ENCODE results near the gene SCYL1. TPM values are rescaled to one million over a fixed set of nuclear protein-coding genes. Genes with fewer than 3 reads are reported as not detected.

SCYL1 gene
- total RNA-seq, 1 experiment from 2014 or later = 104 TPM

DNA sequence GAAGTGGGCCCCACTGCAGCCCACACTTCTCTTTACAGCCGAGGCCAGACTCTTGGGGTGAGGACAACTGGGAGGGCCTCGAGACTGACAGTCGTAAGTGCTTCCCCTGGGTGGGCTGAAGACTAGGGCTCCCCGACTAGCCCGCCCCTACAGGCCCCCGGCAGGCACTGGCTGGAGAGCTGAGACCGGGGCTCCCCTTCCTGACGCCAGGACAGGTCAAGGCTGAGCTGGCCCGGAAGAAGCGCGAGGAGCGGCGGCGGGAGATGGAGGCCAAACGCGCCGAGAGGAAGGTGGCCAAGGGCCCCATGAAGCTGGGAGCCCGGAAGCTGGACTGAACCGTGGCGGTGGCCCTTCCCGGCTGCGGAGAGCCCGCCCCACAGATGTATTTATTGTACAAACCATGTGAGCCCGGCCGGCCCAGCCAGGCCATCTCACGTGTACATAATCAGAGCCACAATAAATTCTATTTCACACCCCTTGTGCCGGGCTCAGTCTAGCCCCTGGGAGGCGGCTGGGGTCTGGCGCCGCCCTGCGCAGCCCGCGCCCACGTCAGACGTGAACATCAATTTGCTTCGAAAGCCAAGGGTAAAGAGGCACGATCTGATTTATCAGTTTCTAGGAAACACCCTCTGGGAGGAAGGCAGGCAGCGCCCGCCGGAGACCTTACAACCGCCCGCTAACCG is 13.5 kb downstream of the SCYL1 start:
- no peak for ATAC-seq
- CTCF ChIA-PET = no interaction called here
- H4K20me1 ChIP-seq (ENCODE audit: insufficient read depth) = no peaks in the 10 kb centered on the region

More for the DNA sequence above, 13.5 kb downstream of the SCYL1 start:
- no peak for DNase-seq (ENCODE audit: low read depth, low spot score)
- Histone ChIP-seq H3K27ac (ENCODE audit: low read depth, low read length) (peak overlapping the region; percentile 100), H3K9me3 (ENCODE audit: control insufficient read depth in 1 of 2, insufficient read depth in 1 of 2, low read depth in 1 of 2, low read length in 2 of 2) (no peaks in the 10 kb centered on the region), H3K27me3 (ENCODE audit: insufficient read depth, low read length) (no peaks in the 10 kb centered on the region), H3K4me2 (ENCODE audit: low read length) (peak overlapping the region; percentile 94), H3K9me2 (ENCODE audit: insufficient read depth) (no peaks in the 10 kb centered on the region), H2AFZ (ENCODE audit: low read depth, low read length, poor library complexity, severe bottlenecking) (no peak overlapping the region), H3K9ac (ENCODE audit: low read length) (peak overlapping the region; percentile 82), H3K79me2 (ENCODE audit: insufficient read depth, low read length) (peaks cover 24% of the 10 kb centered on the region), H3K36me3 (ENCODE audit: control insufficient read depth in 1 of 2, insufficient read depth in 2 of 2, low read length in 2 of 2) (peaks cover 3 to 4% of the 10 kb centered on the region in 2 experiments; a peak in 3 of 4 replicates), H3K4me3 (replicated peaks in 1 of 2; ENCODE audit: low read depth in 1 of 2, low read length in 2 of 2) (peak overlapping the region; percentile 68 to 85), H3K4me1 (ENCODE audit: control insufficient read depth in 1 of 2, insufficient read depth in 2 of 2, low read length in 2 of 2) (peaks cover 13 to 39% of the 10 kb centered on the region in 2 experiments; a peak in 3 of 4 replicates)
- ChIA-PET POLR2A (interaction anchor here (0.6 to 2.8 kb wide), 4 partner anchors 8 to 38 kb away, joined by 3 to 16 read pairs (median 4); partner anchors contain the start of gene SCYL1), RAD21 (ENCODE audit: low non-redundant PET in 1 of 2, low total read pairs in 2 of 2, uncharacterized antibody in 2 of 2, unreplicated experiment in 2 of 2) (no interaction called here)
- TF ChIP-seq, protein P1, sequence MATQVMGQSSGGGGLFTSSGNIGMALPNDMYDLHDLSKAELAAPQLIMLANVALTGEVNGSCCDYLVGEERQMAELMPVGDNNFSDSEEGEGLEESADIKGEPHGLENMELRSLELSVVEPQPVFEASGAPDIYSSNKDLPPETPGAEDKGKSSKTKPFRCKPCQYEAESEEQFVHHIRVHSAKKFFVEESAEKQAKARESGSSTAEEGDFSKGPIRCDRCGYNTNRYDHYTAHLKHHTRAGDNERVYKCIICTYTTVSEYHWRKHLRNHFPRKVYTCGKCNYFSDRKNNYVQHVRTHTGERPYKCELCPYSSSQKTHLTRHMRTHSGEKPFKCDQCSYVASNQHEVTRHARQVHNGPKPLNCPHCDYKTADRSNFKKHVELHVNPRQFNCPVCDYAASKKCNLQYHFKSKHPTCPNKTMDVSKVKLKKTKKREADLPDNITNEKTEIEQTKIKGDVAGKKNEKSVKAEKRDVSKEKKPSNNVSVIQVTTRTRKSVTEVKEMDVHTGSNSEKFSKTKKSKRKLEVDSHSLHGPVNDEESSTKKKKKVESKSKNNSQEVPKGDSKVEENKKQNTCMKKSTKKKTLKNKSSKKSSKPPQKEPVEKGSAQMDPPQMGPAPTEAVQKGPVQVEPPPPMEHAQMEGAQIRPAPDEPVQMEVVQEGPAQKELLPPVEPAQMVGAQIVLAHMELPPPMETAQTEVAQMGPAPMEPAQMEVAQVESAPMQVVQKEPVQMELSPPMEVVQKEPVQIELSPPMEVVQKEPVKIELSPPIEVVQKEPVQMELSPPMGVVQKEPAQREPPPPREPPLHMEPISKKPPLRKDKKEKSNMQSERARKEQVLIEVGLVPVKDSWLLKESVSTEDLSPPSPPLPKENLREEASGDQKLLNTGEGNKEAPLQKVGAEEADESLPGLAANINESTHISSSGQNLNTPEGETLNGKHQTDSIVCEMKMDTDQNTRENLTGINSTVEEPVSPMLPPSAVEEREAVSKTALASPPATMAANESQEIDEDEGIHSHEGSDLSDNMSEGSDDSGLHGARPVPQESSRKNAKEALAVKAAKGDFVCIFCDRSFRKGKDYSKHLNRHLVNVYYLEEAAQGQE (IDR thresholded peaks at IDR 0.05; ENCODE audit: low read depth) = no peak
- intact Hi-C loops (cut with micrococcal nuclease) = no loop called here
- TSS peak; percentile 45 for BruUV-seq (replicated peaks)
